Neural crest cell (in vitro differentiated cells): ENCODE data around the gene HHATL. TPM values are rescaled to one million over a fixed set of nuclear protein-coding genes. Genes with fewer than 3 reads are reported as not detected.

Experiments
- DNase-seq: peaks from one replicate; pipeline ENCODE4 v3.0.0; 2021; ENCODE audit warnings: low read depth, mixed read lengths, low spot score
- H3K27ac Mint-ChIP-seq: one replicate; pipeline ENCODE4 v1.8.0; 2021; ENCODE audit warnings: mild to moderate bottlenecking, mixed read lengths; ENCODE audit not compliant: unreplicated experiment
- H3K27me3 Mint-ChIP-seq: 2 replicates; pipeline ENCODE4 v1.8.0; 2021; ENCODE audit warnings: low read depth, mild to moderate bottlenecking, mixed read lengths
- H3K36me3 Mint-ChIP-seq: 2 replicates; pipeline ENCODE4 v1.8.0; 2021; ENCODE audit warnings: low read depth, mild to moderate bottlenecking, mixed read lengths
- H3K4me1 Mint-ChIP-seq: 2 replicates; pipeline ENCODE4 v1.8.0; 2021; ENCODE audit warnings: mixed read lengths
- H3K4me3 Mint-ChIP-seq: one replicate; pipeline ENCODE4 v1.8.0; 2021; ENCODE audit warnings: mild to moderate bottlenecking, mixed read lengths
- H3K9me3 Mint-ChIP-seq: 2 replicates; pipeline ENCODE4 v1.8.0; 2021; ENCODE audit warnings: mixed read lengths
- total RNA-seq: library from RNA; stranded (reverse); gene quantifications from 2 replicates; pipeline ENCODE4 v1.2.1, GENCODE V29; 2021
- TF ChIP-seq, protein P1 (sequence below): fragments of 200-600 bp; sonication (generic); conservative IDR thresholded peaks from 2 replicates; pipeline ENCODE4 v1.5.0; 2021; ENCODE audit warnings: antibody characterized with exemption, mild to moderate bottlenecking

Gene HHATL
- total RNA-seq, 1 donor from 2014 or later, result not detected

GRCh38 chr3:42714171-42714852 lies 11.7 kb upstream of the HHATL start:
- Mint-ChIP-seq H3K36me3 (no peaks in the 10 kb centered on the region), H3K4me1 (no peaks in the 10 kb centered on the region), H3K27ac (no peak overlapping the region), H3K9me3 (no peaks in the 10 kb centered on the region), H3K27me3 (no peaks in the 10 kb centered on the region), H3K4me3 (no peak overlapping the region)
- DNase-seq, result no peak
- TF ChIP-seq, protein P1, sequence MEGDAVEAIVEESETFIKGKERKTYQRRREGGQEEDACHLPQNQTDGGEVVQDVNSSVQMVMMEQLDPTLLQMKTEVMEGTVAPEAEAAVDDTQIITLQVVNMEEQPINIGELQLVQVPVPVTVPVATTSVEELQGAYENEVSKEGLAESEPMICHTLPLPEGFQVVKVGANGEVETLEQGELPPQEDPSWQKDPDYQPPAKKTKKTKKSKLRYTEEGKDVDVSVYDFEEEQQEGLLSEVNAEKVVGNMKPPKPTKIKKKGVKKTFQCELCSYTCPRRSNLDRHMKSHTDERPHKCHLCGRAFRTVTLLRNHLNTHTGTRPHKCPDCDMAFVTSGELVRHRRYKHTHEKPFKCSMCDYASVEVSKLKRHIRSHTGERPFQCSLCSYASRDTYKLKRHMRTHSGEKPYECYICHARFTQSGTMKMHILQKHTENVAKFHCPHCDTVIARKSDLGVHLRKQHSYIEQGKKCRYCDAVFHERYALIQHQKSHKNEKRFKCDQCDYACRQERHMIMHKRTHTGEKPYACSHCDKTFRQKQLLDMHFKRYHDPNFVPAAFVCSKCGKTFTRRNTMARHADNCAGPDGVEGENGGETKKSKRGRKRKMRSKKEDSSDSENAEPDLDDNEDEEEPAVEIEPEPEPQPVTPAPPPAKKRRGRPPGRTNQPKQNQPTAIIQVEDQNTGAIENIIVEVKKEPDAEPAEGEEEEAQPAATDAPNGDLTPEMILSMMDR, result no peak

DNA sequence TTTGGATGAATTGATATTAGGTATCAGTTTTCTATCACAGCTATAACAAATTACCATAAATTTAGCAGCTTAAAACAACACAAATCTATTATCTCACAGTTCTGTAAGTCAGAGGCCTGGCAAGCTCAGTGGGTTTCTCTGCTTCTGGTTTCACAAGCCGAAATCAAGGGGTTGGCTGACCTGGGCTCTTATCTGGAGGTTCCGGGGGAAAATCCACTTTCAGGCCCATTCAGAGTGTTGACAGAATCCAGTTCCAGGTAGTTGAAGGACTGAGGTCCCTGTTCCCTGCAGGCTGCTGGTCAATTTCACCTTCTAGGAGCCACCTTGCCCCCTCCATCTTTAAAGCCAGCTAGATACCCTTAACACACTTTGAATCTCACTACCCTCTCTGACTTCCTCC lies 11.1 kb upstream of the HHATL start:
- Mint-ChIP-seq H3K36me3 (no peaks in the 10 kb centered on the region), H3K4me3 (no peak overlapping the region), H3K27ac (no peak overlapping the region), H3K9me3 (no peaks in the 10 kb centered on the region), H3K4me1 (no peaks in the 10 kb centered on the region), H3K27me3 (no peaks in the 10 kb centered on the region)
- TF ChIP-seq, protein P1, result no peak
- DNase-seq, result no peak

GRCh38 chr3:42712688-42713372 lies 10.2 kb upstream of the HHATL start:
- Mint-ChIP-seq H3K27ac (no peak overlapping the region), H3K4me3 (no peak overlapping the region), H3K4me1 (no peaks in the 10 kb centered on the region), H3K27me3 (no peaks in the 10 kb centered on the region), H3K9me3 (no peaks in the 10 kb centered on the region), H3K36me3 (no peaks in the 10 kb centered on the region)
- no peak for DNase-seq
- TF ChIP-seq, protein P1, result no peak

- Mint-ChIP-seq H3K9me3 (no peaks in the 10 kb centered on the region), H3K4me3 (no peak overlapping the region), H3K36me3 (no peaks in the 10 kb centered on the region), H3K27ac (no peak overlapping the region), H3K27me3 (no peaks in the 10 kb centered on the region), H3K4me1 (no peaks in the 10 kb centered on the region)
- TF ChIP-seq, protein P1, result no peak
- DNase-seq, result no peak
These were observed 9.7 kb upstream of the HHATL start for GRCh38 chr3:42712344-42712648.

- no peaks in the 10 kb centered on the region for H3K9me3 Mint-ChIP-seq
- H3K36me3 Mint-ChIP-seq, result no peaks in the 10 kb centered on the region
- TF ChIP-seq, protein P1, result no peak
- no peak overlapping the region for H3K27ac Mint-ChIP-seq
- no peaks in the 10 kb centered on the region for H3K4me1 Mint-ChIP-seq
- DNase-seq, result no peak
- no peaks in the 10 kb centered on the region for H3K27me3 Mint-ChIP-seq
- H3K4me3 Mint-ChIP-seq, result no peak overlapping the region
These were observed 9.1 kb upstream of the HHATL start for GRCh38 chr3:42711491-42712343.
